Neural crest cell (in vitro differentiated cells): ENCODE measurements around the gene SEH1L. TPM values are rescaled to one million over a fixed set of nuclear protein-coding genes. Genes with fewer than 3 reads are reported as not detected.

Source experiments
- DNase-seq: peaks from one replicate; pipeline ENCODE4 v3.0.0; 2021; ENCODE audit warnings: low read depth, mixed read lengths, low spot score
- H3K27ac Mint-ChIP-seq: one replicate; pipeline ENCODE4 v1.8.0; 2021; ENCODE audit warnings: mild to moderate bottlenecking, mixed read lengths; ENCODE audit not compliant: unreplicated experiment
- H3K27me3 Mint-ChIP-seq: 2 replicates; pipeline ENCODE4 v1.8.0; 2021; ENCODE audit warnings: low read depth, mild to moderate bottlenecking, mixed read lengths
- H3K36me3 Mint-ChIP-seq: 2 replicates; pipeline ENCODE4 v1.8.0; 2021; ENCODE audit warnings: low read depth, mild to moderate bottlenecking, mixed read lengths
- H3K4me1 Mint-ChIP-seq: 2 replicates; pipeline ENCODE4 v1.8.0; 2021; ENCODE audit warnings: mixed read lengths
- H3K4me3 Mint-ChIP-seq: one replicate; pipeline ENCODE4 v1.8.0; 2021; ENCODE audit warnings: mild to moderate bottlenecking, mixed read lengths
- H3K9me3 Mint-ChIP-seq: 2 replicates; pipeline ENCODE4 v1.8.0; 2021; ENCODE audit warnings: mixed read lengths
- CTCF ChIP-seq: fragments of 200-600 bp; sonication (generic); conservative IDR thresholded peaks from 2 replicates; pipeline ENCODE4 v1.5.0; 2021; ENCODE audit warnings: antibody characterized with exemption, mild to moderate bottlenecking
- total RNA-seq: library from RNA; stranded (reverse); gene quantifications from 2 replicates; pipeline ENCODE4 v1.2.1, GENCODE V29; 2021

SEH1L gene
- total RNA-seq, 1 donor from 2014 or later, result 64.2 TPM

- Mint-ChIP-seq H3K9me3 (no peaks in the 10 kb centered on the region), H3K36me3 (peaks cover 38% of the 10 kb centered on the region), H3K4me3 (no peak overlapping the region), H3K4me1 (no peaks in the 10 kb centered on the region), H3K27ac (no peak overlapping the region), H3K27me3 (no peaks in the 10 kb centered on the region)
- DNase-seq, result no peak
- TF ChIP-seq CTCF, result no peak
These were observed 15.3 kb downstream of the SEH1L start for GRCh38 chr18:12963069-12963468.

- Mint-ChIP-seq H3K9me3 (no peaks in the 10 kb centered on the region), H3K4me3 (no peak overlapping the region), H3K27ac (no peak overlapping the region), H3K27me3 (no peaks in the 10 kb centered on the region), H3K4me1 (no peaks in the 10 kb centered on the region), H3K36me3 (peaks cover 45% of the 10 kb centered on the region)
- DNase-seq, result no peak
- no peak for TF ChIP-seq CTCF
These were observed 20.3 kb downstream of the SEH1L start for GRCh38 chr18:12968115-12968514.

GRCh38 chr18:12968619-12969018 is 20.8 kb downstream of the SEH1L start:
- H3K4me3 Mint-ChIP-seq, result no peak overlapping the region
- no peaks in the 10 kb centered on the region for H3K27me3 Mint-ChIP-seq
- no peak for TF ChIP-seq CTCF
- no peaks in the 10 kb centered on the region for H3K9me3 Mint-ChIP-seq
- no peak overlapping the region for H3K27ac Mint-ChIP-seq
- H3K36me3 Mint-ChIP-seq, result peaks cover 41% of the 10 kb centered on the region
- H3K4me1 Mint-ChIP-seq, result no peaks in the 10 kb centered on the region
- DNase-seq, result no peak

GRCh38 chr18:12973562-12974213 is 25.9 kb downstream of the SEH1L start:
- H3K27ac Mint-ChIP-seq, result no peak overlapping the region
- no peak overlapping the region for H3K4me3 Mint-ChIP-seq
- DNase-seq, result no peak
- H3K9me3 Mint-ChIP-seq, result peaks cover 5% of the 10 kb centered on the region
- H3K36me3 Mint-ChIP-seq, result peaks cover 42% of the 10 kb centered on the region
- H3K4me1 Mint-ChIP-seq, result peaks cover 9% of the 10 kb centered on the region
- no peak for TF ChIP-seq CTCF
- no peaks in the 10 kb centered on the region for H3K27me3 Mint-ChIP-seq

- no peak overlapping the region for H3K4me3 Mint-ChIP-seq
- peaks cover 43% of the 10 kb centered on the region for H3K36me3 Mint-ChIP-seq
- H3K27ac Mint-ChIP-seq, result no peak overlapping the region
- peaks cover 9% of the 10 kb centered on the region for H3K4me1 Mint-ChIP-seq
- peaks cover 6% of the 10 kb centered on the region for H3K9me3 Mint-ChIP-seq
- DNase-seq, result no peak
- no peak for TF ChIP-seq CTCF
- no peaks in the 10 kb centered on the region for H3K27me3 Mint-ChIP-seq
These were observed 27.7 kb downstream of the SEH1L start for GRCh38 chr18:12975488-12975887.
